Measurements from ENCODE around the gene KLHL42. TPM values are rescaled to one million over a fixed set of nuclear protein-coding genes. Genes with fewer than 3 reads are reported as not detected.

The KLHL42 gene
- total RNA-seq, 2 donors from 2014 or later = 94.6 to 111 TPM

DNA sequence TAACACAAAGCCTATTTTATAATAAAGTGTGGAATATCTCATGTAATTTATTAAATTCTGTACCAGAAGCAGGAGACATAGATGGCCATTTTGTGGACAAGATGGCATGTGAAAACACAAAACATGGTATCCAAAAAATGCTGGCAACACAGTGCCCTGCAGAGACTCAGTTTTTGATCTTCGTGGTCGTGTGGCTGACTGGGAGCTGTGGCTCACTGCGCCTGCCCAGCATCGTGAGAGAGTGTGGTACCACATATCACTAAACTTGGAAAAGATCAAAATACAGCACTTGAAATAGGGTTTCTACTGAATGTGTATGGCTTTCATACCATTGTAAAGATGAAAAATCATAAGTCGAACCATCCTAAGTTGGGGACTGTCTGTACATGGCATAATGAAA is 43.0 kb downstream of the KLHL42 start:
- ATAC-seq (ENCODE audit: insufficient number of reproducible peaks, low FRiP score, low read depth) = no peak
- Histone ChIP-seq H3K27me3 (replicated peaks; ENCODE audit: insufficient read depth) (no peaks in the 10 kb centered on the region), H3K9me3 (no peaks in the 10 kb centered on the region), H3K4me3 (no peak overlapping the region), H3K4me1 (ENCODE audit: control insufficient read depth in 1 of 2, low read depth in 2 of 2) (peaks cover 0 to 11% of the 10 kb centered on the region in 2 donors), H3K36me3 (no peaks in the 10 kb centered on the region), H3K27ac (no peak overlapping the region)
- DNase-seq (ENCODE audit: low spot score) = no peak
- TF ChIP-seq, protein P1, sequence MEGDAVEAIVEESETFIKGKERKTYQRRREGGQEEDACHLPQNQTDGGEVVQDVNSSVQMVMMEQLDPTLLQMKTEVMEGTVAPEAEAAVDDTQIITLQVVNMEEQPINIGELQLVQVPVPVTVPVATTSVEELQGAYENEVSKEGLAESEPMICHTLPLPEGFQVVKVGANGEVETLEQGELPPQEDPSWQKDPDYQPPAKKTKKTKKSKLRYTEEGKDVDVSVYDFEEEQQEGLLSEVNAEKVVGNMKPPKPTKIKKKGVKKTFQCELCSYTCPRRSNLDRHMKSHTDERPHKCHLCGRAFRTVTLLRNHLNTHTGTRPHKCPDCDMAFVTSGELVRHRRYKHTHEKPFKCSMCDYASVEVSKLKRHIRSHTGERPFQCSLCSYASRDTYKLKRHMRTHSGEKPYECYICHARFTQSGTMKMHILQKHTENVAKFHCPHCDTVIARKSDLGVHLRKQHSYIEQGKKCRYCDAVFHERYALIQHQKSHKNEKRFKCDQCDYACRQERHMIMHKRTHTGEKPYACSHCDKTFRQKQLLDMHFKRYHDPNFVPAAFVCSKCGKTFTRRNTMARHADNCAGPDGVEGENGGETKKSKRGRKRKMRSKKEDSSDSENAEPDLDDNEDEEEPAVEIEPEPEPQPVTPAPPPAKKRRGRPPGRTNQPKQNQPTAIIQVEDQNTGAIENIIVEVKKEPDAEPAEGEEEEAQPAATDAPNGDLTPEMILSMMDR (IDR thresholded peaks at IDR 0.05) = no peak

DNA sequence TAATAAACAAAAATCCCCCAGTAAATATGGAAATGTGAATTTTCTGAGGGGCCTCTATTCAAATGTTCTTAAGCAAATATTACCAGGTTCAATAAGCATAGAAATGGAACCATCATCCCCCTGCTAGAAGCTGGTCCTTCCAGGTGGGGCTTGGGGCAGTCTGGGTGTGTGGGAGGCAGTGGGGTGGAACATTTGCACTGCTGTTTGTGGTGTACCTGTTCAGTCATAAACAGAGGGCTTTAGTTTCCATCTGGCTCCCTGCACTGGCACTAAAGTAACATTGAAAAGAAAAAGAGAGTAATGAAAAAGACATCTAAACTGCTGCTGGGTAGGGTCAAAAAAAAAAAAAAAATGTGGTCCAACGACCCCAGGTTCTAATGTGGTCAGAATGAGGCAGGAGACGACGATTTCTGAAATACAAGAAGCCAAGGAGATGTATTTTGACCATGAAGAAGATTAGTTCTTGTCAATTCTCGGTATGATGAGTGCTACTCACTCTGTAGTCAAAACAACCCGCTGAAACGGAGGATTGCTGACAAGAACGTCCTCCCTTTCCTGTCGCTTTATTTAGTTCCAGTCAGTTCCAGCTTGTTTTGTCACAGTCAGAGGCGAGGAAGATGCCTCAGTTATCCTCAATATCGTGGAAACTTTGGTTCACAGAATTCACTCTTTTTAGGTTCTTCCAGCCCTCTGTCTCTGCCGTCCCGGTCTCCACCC is 44.3 kb downstream of the KLHL42 start:
- Histone ChIP-seq H3K9me3 (no peaks in the 10 kb centered on the region), H3K36me3 (no peaks in the 10 kb centered on the region), H3K27ac (no peak overlapping the region), H3K4me1 (ENCODE audit: control insufficient read depth in 1 of 2, low read depth in 2 of 2) (peaks cover 0 to 11% of the 10 kb centered on the region in 2 donors), H3K27me3 (replicated peaks; ENCODE audit: insufficient read depth) (no peaks in the 10 kb centered on the region), H3K4me3 (no peak overlapping the region)
- DNase-seq (ENCODE audit: low spot score) (no peak), ATAC-seq (ENCODE audit: insufficient number of reproducible peaks, low FRiP score, low read depth) (no peak)
- TF ChIP-seq, protein P1 (IDR thresholded peaks at IDR 0.05) = no peak

DNA sequence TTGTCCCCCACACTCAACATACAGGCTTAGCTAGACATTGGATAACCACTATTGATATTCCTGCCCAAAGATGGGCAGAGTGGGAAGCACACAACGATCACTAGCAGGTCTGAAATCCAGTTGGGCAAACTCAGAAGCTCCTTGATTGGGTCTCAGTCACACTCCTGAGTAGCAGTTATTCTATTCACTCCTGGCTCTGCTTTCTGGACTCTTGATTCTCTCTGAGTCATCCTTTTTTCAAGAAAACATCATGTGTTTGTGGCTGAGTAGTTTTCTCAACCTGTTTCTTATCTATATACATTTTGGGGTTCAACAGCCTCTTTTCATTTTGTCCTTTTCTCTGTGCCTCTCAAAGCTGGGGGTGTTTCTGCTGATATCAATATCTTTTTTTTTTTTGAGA is 46.0 kb downstream of the KLHL42 start:
- TF ChIP-seq, protein P1 (IDR thresholded peaks at IDR 0.05) = no peak
- DNase-seq (ENCODE audit: low spot score) (no peak), ATAC-seq (ENCODE audit: insufficient number of reproducible peaks, low FRiP score, low read depth) (no peak)
- Histone ChIP-seq H3K4me1 (ENCODE audit: control insufficient read depth in 1 of 2, low read depth in 2 of 2) (no peaks in the 10 kb centered on the region), H3K9me3 (no peaks in the 10 kb centered on the region), H3K27ac (no peak overlapping the region), H3K27me3 (replicated peaks; ENCODE audit: insufficient read depth) (no peaks in the 10 kb centered on the region), H3K36me3 (no peaks in the 10 kb centered on the region), H3K4me3 (no peak overlapping the region)

DNA sequence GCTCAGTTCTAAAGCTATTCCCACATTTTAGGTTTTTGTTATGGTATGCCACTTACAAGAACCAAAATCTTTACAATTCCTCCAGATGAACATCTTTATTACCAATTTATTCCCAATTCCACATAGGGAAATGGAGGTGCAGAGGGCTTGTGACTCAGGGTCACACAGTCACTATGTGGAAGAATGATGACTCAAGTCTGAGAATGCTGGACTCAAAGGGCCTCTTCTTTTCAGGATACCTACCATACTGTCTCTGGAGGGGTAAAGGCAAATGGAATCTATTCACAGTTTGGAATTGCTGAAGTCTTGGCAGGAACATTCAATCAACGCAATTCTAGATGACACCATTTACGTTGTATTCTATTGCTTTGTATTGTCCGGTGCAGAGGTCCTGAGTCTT is 48.2 kb downstream of the KLHL42 start:
- TF ChIP-seq, protein P1 (IDR thresholded peaks at IDR 0.05) = no peak
- no peaks in the 10 kb centered on the region for H3K27me3 ChIP-seq (replicated peaks; ENCODE audit: insufficient read depth)
- H3K4me1 ChIP-seq (ENCODE audit: control insufficient read depth in 1 of 2, low read depth in 2 of 2) = no peaks in the 10 kb centered on the region
- DNase-seq (ENCODE audit: low spot score) (no peak), ATAC-seq (ENCODE audit: insufficient number of reproducible peaks, low FRiP score, low read depth) (no peak)
- H3K27ac ChIP-seq = no peak overlapping the region
- H3K4me3 ChIP-seq = no peak overlapping the region
- no peaks in the 10 kb centered on the region for H3K36me3 ChIP-seq
- H3K9me3 ChIP-seq = no peaks in the 10 kb centered on the region

DNA sequence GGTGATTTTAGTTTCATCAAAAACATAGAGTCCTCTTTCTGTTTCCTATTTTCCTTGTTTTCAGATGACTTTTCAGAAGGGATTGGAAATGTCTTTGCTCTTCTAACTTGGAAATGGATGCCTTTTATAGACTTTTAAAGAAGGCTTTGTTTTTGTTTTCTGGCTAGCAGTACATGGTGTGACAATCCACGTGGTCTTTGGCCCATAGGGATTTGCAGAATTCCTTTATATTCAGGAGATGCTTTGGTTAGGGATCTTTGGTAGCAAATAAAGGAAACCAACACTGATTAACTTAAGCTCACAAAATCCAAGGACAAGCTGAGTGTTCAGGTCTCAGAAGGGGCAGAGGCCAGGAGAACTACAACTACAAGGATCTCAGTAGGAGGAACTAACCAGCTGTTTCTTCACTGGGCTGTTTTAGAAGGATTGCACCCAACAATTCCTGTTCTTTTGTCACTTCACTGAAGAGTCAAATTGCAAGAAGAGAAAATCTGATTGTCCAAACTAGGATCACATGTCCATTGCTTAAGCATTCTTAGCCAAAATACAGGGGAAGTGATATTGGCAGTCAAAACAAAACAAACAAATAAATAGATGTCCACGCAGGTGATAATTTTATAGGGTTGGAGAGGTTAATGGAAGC is 58.6 kb downstream of the KLHL42 start:
- no peak overlapping the region for H3K27ac ChIP-seq
- no peak overlapping the region for H3K4me3 ChIP-seq
- no peak for ATAC-seq (ENCODE audit: insufficient number of reproducible peaks, low FRiP score, low read depth)
- TF ChIP-seq, protein P1 (IDR thresholded peaks at IDR 0.05) = no peak
- no peaks in the 10 kb centered on the region for H3K36me3 ChIP-seq
- peaks cover 3% of the 10 kb centered on the region for H3K9me3 ChIP-seq
- H3K4me1 ChIP-seq (ENCODE audit: control insufficient read depth in 1 of 2, low read depth in 2 of 2) = peaks cover 0 to 13% of the 10 kb centered on the region in 2 donors
- H3K27me3 ChIP-seq (replicated peaks; ENCODE audit: insufficient read depth) = no peaks in the 10 kb centered on the region
- DNase-seq (ENCODE audit: low spot score) = no peak

Measured in thoracic aorta (tissue), 2 donors.